Pancreas (tissue), 10 donors: ENCODE results near the gene COL4A3. TPM values are rescaled to one million over a fixed set of nuclear protein-coding genes. Genes with fewer than 3 reads are reported as not detected.

Experiments used
- ATAC-seq, 4 donors: fragments of 200-7000 bp; cut with Tn5 transposase; one replicate each; pipeline versions ENCODE4 v1.8.0 to v1.9.1; 2020; ENCODE audit warnings: mild to moderate bottlenecking in 4 of 4, moderate library complexity in 4 of 4
- DNase-seq, 6 donors: peaks; one replicate each; pipeline ENCODE4 v3.0.0-alpha.2; 2020
- FAIRE-seq: peaks from 2 replicates; lab custom pipeline; 2012; peaks lifted over from hg19 to GRCh38; lab: Jason Lieb, UNC
- H3K27ac ChIP-seq, 4 donors: fragments of 200-600 bp; sonication (generic); 1 replicate in 3 of 4; 2 replicates in 1 of 4; pipeline versions ENCODE4 v1.5.0 to v1.8.0; 2020
- H3K27me3 ChIP-seq, 4 donors: fragments of 200-600 bp; one replicate each; pipeline ENCODE4 v1.8.0; 2021
- H3K36me3 ChIP-seq, 3 donors: fragments of 200-600 bp; sonication (generic) in 1 of 3; one replicate each; pipeline versions ENCODE4 v1.5.0 to v1.8.0; 2020 to 2021
- H3K4me1 ChIP-seq, 3 donors: fragments of 200-600 bp; one replicate each; pipeline ENCODE4 v1.8.0; 2021
- H3K4me3 ChIP-seq, 4 donors: fragments of 200-600 bp; sonication (generic) in 2 of 4; one replicate each; pipeline versions ENCODE4 v1.5.0 to v1.8.0; 2020 to 2021
- H3K9me3 ChIP-seq, 4 donors: fragments of 200-600 bp; one replicate each; pipeline ENCODE4 v1.8.0; 2021
- WGBS, 2 donors: extraction: QIAGEN DNeasy Blood & Tissue Kit; methylation state at CpG; one replicate each; pipeline ENCODE4 v1.1.7; 2013; 5-methylcytosine and 5-hydroxymethylcytosine counted together
- intact Hi-C, 3 donors: fragments of 100-400 bp; cut with DNase I; formaldehyde crosslinking; loops; one replicate each; pipeline versions ENCODE4 v1.11.1 to v1.14.2; 2022
- polyA plus RNA-seq, 2 donors: library from polyadenylated mRNA; stranded (reverse); fragments of 200-250 nt; gene quantifications; one replicate each; pipeline ENCODE4 v1.2.3, GENCODE V29; 2013
- total RNA-seq, 6 donors: library from RNA; stranded (reverse); fragmentation: NEBNext Ultra II Directional in 4 of 6; extraction: Animal tissue kit (Norgen Biotek cat#: 25700) in 4 of 6; gene quantifications; one replicate each; pipeline versions ENCODE4 v1.2.1 to v1.2.4, GENCODE V29; 2021 to 2023
- TF ChIP-seq, protein P1 (sequence below), 4 donors: fragments of 200-600 bp; sonication (generic) in 3 of 4; IDR thresholded peaks; one replicate each; pipeline versions ENCODE4 v1.5.0 to v1.8.0; 2021; ENCODE audit warnings: antibody characterized with exemption in 4 of 4
- donor health status: healthy with polysubstance abuse.
- donor health status: DM: no; HTN: no; CAD: no; lungs with moderate emphysema.
- donor health status: DM: no; HTN: no; CAD: no.
- donor health status: control.
- donor health status: control.
- donor health status: Bipolar disorder and iron deficiency.
- donor health status: DM: yes; HTN: yes; CAD: no.
- donor health status: DM: no; HTN: no; CAD: no.
- donor health status: DM: no; HTN: no; CAD: no.
- donor health status: DM: yes; HTN: yes; CAD: no.

Gene COL4A3
- total and polyA plus RNA-seq, 8 donors: 0.38 to 4.9 (median 3.2) TPM

DNA sequence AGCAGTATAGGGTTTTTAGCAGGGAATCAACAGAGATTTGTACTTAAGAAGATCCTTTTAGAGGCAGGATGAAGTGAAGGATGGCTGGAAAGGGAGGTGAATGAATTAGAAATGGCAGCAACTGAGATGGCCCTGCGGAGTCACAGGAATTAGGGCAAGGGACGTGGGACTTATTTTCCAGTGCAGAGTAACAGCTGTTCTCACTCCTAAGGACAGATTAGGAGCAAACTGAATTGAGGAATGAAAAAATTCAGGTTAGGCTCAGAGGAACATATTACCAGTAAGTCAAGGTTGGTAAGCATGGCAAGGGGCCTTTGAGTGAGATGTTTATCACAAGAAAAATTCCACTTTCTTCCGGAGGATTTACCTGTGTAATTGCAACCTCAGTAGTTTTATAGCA is 34.4 kb downstream of the COL4A3 start:
- Histone ChIP-seq H3K36me3 (no peaks in the 10 kb centered on the region), H3K27ac (no peak overlapping the region), H3K9me3 (no peaks in the 10 kb centered on the region), H3K4me1 (no peaks in the 10 kb centered on the region), H3K4me3 (no peak overlapping the region), H3K27me3 (no peaks in the 10 kb centered on the region)
- TF ChIP-seq, protein P1, sequence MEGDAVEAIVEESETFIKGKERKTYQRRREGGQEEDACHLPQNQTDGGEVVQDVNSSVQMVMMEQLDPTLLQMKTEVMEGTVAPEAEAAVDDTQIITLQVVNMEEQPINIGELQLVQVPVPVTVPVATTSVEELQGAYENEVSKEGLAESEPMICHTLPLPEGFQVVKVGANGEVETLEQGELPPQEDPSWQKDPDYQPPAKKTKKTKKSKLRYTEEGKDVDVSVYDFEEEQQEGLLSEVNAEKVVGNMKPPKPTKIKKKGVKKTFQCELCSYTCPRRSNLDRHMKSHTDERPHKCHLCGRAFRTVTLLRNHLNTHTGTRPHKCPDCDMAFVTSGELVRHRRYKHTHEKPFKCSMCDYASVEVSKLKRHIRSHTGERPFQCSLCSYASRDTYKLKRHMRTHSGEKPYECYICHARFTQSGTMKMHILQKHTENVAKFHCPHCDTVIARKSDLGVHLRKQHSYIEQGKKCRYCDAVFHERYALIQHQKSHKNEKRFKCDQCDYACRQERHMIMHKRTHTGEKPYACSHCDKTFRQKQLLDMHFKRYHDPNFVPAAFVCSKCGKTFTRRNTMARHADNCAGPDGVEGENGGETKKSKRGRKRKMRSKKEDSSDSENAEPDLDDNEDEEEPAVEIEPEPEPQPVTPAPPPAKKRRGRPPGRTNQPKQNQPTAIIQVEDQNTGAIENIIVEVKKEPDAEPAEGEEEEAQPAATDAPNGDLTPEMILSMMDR (IDR thresholded peaks at IDR 0.05): no peak
- DNase-seq (no peak), FAIRE-seq (no peak), ATAC-seq (no peak)
- intact Hi-C loops: no loop called here
- WGBS, 2 donors: 60 to 67% methylated on average over 3 of the region's 3 CpGs

DNA sequence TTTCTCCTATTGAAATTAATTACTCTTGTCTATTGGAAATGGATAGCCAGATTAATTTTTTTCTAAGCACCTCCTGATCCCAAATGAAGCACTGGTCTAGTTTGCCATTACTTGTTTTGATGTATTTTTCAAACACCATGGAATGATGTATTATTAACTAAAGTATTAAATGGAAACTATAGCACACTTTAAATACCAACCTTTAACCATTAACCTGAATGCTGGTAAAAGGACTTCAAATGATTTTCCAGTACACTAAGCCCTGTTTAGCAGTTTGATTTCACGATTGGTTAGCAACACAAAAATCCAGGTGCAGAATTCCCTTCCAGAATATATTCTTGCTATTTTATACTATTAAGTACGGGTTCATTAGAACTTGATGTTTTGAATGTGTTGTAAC is 37.3 kb downstream of the COL4A3 start:
- TF ChIP-seq, protein P1 (IDR thresholded peaks at IDR 0.05): no peak
- Histone ChIP-seq H3K27me3 (no peaks in the 10 kb centered on the region), H3K4me3 (no peak overlapping the region), H3K9me3 (no peaks in the 10 kb centered on the region), H3K36me3 (no peaks in the 10 kb centered on the region), H3K27ac (no peak overlapping the region), H3K4me1 (no peaks in the 10 kb centered on the region)
- 65 to 71% methylated on average over 2 of the region's 2 CpGs for WGBS, 2 donors
- intact Hi-C loops: no loop called here
- ATAC-seq: no peak
- DNase-seq: no peak
- FAIRE-seq: no peak

DNA sequence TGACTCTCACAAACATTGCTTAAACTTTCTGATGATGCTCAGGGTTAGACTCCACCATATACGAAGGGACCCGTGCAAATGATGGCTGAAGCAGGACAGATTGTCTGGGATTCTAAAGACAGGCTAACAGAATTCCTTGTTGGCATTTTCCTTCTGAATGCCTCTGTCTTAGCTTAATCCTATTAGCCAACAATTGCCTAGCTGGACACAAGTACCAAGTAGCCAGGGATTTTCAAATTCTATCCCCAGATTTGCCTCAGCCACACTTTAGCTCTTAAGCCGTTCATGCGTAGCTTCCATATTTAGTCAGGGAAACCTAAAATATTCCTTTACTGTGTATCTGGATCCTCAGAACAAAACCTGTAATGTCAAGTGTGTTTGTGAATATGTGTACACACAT is 40.0 kb downstream of the COL4A3 start:
- no peaks in the 10 kb centered on the region for H3K36me3 ChIP-seq
- no peaks in the 10 kb centered on the region for H3K27me3 ChIP-seq
- FAIRE-seq (no peak), ATAC-seq (no peak), DNase-seq (no peak)
- 94 to 96% methylated on average over 4 of the region's 4 CpGs for WGBS, 2 donors
- no peak overlapping the region for H3K4me3 ChIP-seq
- TF ChIP-seq, protein P1 (IDR thresholded peaks at IDR 0.05): no peak
- H3K4me1 ChIP-seq: no peaks in the 10 kb centered on the region
- no peaks in the 10 kb centered on the region for H3K9me3 ChIP-seq
- no peak overlapping the region for H3K27ac ChIP-seq
- intact Hi-C loops: no loop called here

DNA sequence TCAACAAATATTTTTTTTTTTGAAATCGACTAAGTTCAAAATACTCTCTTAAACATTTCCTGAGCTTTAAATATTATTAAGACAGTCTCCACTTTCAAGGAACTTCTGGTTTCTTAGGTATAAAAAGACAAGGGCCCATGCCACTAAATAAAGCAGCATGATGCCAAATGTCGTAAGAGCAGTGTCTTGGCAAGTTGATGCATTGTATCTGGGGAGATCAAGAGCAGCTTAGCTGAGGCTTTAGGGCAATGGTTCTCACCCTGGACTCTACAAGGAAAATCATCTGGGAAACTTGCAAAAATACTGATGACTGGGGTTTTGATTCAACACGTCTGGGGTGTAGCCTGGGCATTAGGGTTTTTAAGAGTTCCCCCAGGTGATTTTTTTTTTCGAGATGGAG is 41.3 kb downstream of the COL4A3 start:
- no peaks in the 10 kb centered on the region for H3K27me3 ChIP-seq
- H3K36me3 ChIP-seq: no peaks in the 10 kb centered on the region
- FAIRE-seq (no peak), ATAC-seq (no peak), DNase-seq (no peak)
- no peaks in the 10 kb centered on the region for H3K9me3 ChIP-seq
- intact Hi-C loops: no loop called here
- 83 to 84% methylated on average over 4 of the region's 4 CpGs for WGBS, 2 donors
- TF ChIP-seq, protein P1 (IDR thresholded peaks at IDR 0.05): no peak
- no peak overlapping the region for H3K4me3 ChIP-seq
- no peaks in the 10 kb centered on the region for H3K4me1 ChIP-seq
- no peak overlapping the region for H3K27ac ChIP-seq

DNA sequence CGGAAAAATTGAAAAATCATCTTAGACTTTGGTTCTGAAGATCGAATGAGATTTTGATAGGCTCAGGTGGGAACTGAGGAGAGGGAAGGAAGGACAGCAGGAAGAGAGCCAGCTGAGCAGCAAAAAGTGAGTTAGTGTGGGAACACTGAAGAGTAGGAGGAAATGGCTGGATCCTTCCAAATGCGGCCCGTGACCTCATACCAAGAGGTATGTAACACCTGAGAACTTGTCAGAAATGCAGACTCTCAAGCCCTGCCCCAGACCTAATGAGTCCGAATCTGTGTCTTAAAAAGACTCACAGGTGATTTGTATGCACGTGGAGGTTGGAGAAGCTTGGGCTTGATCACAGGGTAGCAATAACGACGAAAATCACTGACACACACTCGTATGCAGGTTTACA is 42.0 kb downstream of the COL4A3 start:
- Histone ChIP-seq H3K36me3 (no peaks in the 10 kb centered on the region), H3K27ac (no peak overlapping the region), H3K9me3 (no peaks in the 10 kb centered on the region), H3K27me3 (no peaks in the 10 kb centered on the region), H3K4me3 (no peak overlapping the region), H3K4me1 (no peaks in the 10 kb centered on the region)
- FAIRE-seq: no peak
- intact Hi-C loops: no loop called here
- no peak for DNase-seq
- TF ChIP-seq, protein P1 (IDR thresholded peaks at IDR 0.05): no peak
- WGBS, 2 donors: 88 to 91% methylated on average over 9 of the region's 9 CpGs
- no peak for ATAC-seq
